ENCODE measurements around the gene COL6A2.
"Not testable (repeated sequence)": the region's sequence is repeated elsewhere in the genome, so short reads cannot be mapped to it uniquely, and the experiment has no call there.

DNA sequence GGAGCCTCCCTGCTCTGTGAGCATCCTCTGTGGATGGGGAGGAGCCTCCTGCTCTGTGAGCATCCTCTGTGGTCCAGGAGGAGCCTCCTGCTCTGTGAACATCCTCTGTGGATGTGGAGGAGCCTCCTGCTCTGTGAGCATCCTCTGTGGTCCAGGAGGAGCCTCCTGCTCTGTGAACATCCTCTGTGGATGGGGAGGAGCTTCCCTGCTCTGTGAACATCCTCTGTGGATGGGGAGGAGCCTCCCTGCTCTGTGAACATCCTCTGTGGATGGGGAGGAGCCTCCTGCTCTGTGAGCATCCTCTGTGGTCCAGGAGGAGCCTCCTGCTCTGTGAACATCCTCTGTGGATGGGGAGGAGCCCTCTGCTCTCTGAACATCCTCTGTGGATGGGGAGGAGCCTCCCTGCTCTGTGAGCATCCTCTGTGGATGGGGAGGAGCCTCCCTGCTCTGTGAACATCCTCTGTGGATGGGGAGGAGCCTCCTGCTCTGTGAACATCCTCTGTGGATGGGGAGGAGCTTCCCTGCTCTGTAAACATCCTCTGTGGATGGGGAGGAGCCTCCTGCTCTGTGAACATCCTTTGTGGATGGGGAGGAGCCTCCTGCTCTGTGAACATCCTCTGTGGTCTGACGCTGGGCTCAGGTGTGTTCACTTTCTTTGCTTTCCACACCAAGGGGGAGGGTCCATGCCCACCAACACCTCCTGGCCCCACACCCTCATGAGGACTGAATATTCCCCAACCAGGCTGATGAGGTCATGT, 72.7 kb downstream of the COL6A2 start:
- not testable (repeated sequence) for TF ChIP-seq EZH2 (IDR thresholded peaks at IDR 0.05; ENCODE audit: insufficient read depth, poor library complexity, severe bottlenecking); EZH2phosphoT487 (IDR thresholded peaks at IDR 0.05; ENCODE audit: insufficient read depth, low read depth)

Measured in GM23248 (cell line).